Spleen (tissue), 11 donors: ENCODE measurements around the gene PLCB2. TPM values are rescaled to one million over a fixed set of nuclear protein-coding genes. Genes with fewer than 3 reads are reported as not detected.

Experiments used
- DNase-seq: peaks from one replicate; pipeline ENCODE4 v3.0.0-alpha.2; 2020
- H3K27ac ChIP-seq, 8 donors: fragments of 200-600 bp; sonication (generic) in 7 of 8; 1 replicate in 4 of 8; 2 replicates in 4 of 8; pipeline versions ENCODE4 v1.5.0 to v1.8.0; 2016 to 2021; ENCODE audit warnings: inconsistent platforms in 4 of 8, mild to moderate bottlenecking in 4 of 8, moderate library complexity in 1 of 8
- H3K27me3 ChIP-seq, 7 donors: fragments of 200-600 bp; sonication (generic) in 6 of 7; replicated peaks in 1 of 7; 1 replicate in 4 of 7; 2 replicates in 3 of 7; pipeline versions ENCODE4 v1.5.0 to v1.8.0; 2016 to 2021; ENCODE audit warnings: inconsistent platforms in 3 of 7, mild to moderate bottlenecking in 1 of 7
- H3K36me3 ChIP-seq, 6 donors: fragments of 200-600 bp; sonication (generic) in 5 of 6; 1 replicate in 4 of 6; 2 replicates in 2 of 6; pipeline versions ENCODE4 v1.5.0 to v1.8.0; 2016 to 2021; ENCODE audit warnings: inconsistent platforms in 2 of 6
- H3K4me1 ChIP-seq, 6 donors: fragments of 200-600 bp; sonication (generic) in 5 of 6; 1 replicate in 3 of 6; 2 replicates in 3 of 6; pipeline versions ENCODE4 v1.5.0 to v1.8.0; 2016 to 2021; ENCODE audit warnings: inconsistent platforms in 3 of 6
- H3K4me3 ChIP-seq, 8 donors: fragments of 200-600 bp; sonication (generic) in 7 of 8; 1 replicate in 4 of 8; 2 replicates in 4 of 8; pipeline versions ENCODE4 v1.5.0 to v1.8.0; 2016 to 2021; ENCODE audit warnings: inconsistent platforms in 4 of 8, mild to moderate bottlenecking in 4 of 8, moderate library complexity in 2 of 8
- H3K9me3 ChIP-seq, 8 donors: fragments of 200-600 bp; sonication (generic) in 7 of 8; 1 replicate in 4 of 8; 2 replicates in 4 of 8; pipeline versions ENCODE4 v1.5.0 to v1.8.0; 2016 to 2021; ENCODE audit warnings: inconsistent platforms in 4 of 8
- POLR2A ChIP-seq, 3 donors: fragments of 450-650 bp; IDR thresholded peaks; one replicate each; pipeline ENCODE4 v1.5.1; 2017; ENCODE audit warnings: antibody characterized with exemption in 3 of 3, mild to moderate bottlenecking in 1 of 3
- POLR2AphosphoS5 ChIP-seq, 3 donors: sonication (generic); formaldehyde crosslinking; IDR thresholded peaks; one replicate each; pipeline ENCODE4 v1.5.1; 2017; ENCODE audit warnings: antibody characterized with exemption in 3 of 3
- WGBS, 5 donors: extraction: QIAGEN DNeasy Blood & Tissue Kit in 3 of 5; methylation state at CpG; one replicate each; pipeline versions ENCODE4 v1.1.5 to v1.1.7; 2013 to 2018; 5-methylcytosine and 5-hydroxymethylcytosine counted together
- intact Hi-C: fragments of 100-400 bp; cut with DNase I; formaldehyde crosslinking; loops from one replicate; pipeline ENCODE4 v1.15.0; 2023; ENCODE audit warnings: low total_unique reads
- polyA plus RNA-seq, 3 donors: library from polyadenylated mRNA; stranded (reverse); fragments of 200-250 nt; gene quantifications; one replicate each; pipeline ENCODE4 v1.2.1, GENCODE V29; 2013
- total RNA-seq, 7 donors: library from RNA; depleted of rRNA in 3 of 7; stranded (reverse); fragments of >200 nt in 3 of 7; fragmentation: NEBNext Ultra II Directional in 4 of 7; extraction: Animal tissue kit (Norgen Biotek cat#: 25700) in 4 of 7; gene quantifications; one replicate each; pipeline versions ENCODE4 v1.1.0 to v1.2.1, GENCODE V29; 2016 to 2021
- TF ChIP-seq, protein P1 (sequence below), 11 experiments: fragments of 200-600 bp in 7 of 11; fragments of 450-650 bp in 4 of 11; sonication (generic) in 4 of 11; IDR thresholded peaks in 8 of 11; conservative IDR thresholded peaks in 3 of 11; 1 replicate in 7 of 11; 2 replicates in 4 of 11; pipeline versions ENCODE4 v1.4.0 to v1.8.0; 2016 to 2021; ENCODE audit warnings: antibody characterized with exemption in 11 of 11, inconsistent platforms in 4 of 11, mild to moderate bottlenecking in 1 of 11
- donor health status: healthy with polysubstance abuse.
- donor health status: DM: no; HTN: no; CAD: no; lungs with moderate emphysema.
- donor health status: DM: no; HTN: no; CAD: no.
- donor health status: Bipolar disorder and iron deficiency.
- donor health status: healthy.
- donor health status: DM: no; HTN: no; CAD: no.
- donor health status: DM: yes; HTN: yes; CAD: no.

PLCB2 gene
- total and polyA plus RNA-seq, 10 donors, result 63.8 to 247 (median 187) TPM

DNA sequence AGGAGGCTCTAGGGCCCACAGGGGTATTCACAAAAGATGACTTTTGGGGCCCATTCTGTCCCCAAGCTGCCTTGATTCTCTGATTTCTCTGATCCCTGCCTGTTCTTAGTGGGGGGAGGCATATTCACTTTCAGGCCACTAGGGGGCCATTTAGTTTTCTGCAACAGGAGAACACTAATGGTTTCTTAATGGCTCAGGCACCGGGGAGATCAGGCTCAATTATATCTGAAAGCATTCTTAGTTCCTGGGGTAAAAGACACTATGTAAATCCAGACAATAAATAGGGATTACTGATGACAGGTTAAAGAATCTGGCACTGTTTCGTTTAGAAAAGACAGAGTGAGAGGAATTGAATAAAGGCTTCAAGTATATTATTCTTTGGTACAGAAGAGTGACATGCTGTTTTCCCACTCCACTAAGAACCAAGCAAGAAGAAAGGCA, 13.2 kb upstream of the PLCB2 start:
- peak overlapping the region in 2 of 8 donors; percentile 51 to 75 for H3K27ac ChIP-seq
- WGBS, 5 donors, result 0 to 3% (median 1%) methylated on average over 2 of the region's 2 CpGs
- H3K4me1 ChIP-seq, result peaks cover 16 to 67% (median 43%) of the 10 kb centered on the region in 6 donors
- H3K9me3 ChIP-seq, result no peaks in the 10 kb centered on the region
- intact Hi-C loops, result loop anchor here (5.0 kb wide), 1 partner anchor 101 kb away; no protein-coding TSS in a partner anchor
- no peaks in the 10 kb centered on the region for H3K36me3 ChIP-seq
- TF ChIP-seq, protein P1, sequence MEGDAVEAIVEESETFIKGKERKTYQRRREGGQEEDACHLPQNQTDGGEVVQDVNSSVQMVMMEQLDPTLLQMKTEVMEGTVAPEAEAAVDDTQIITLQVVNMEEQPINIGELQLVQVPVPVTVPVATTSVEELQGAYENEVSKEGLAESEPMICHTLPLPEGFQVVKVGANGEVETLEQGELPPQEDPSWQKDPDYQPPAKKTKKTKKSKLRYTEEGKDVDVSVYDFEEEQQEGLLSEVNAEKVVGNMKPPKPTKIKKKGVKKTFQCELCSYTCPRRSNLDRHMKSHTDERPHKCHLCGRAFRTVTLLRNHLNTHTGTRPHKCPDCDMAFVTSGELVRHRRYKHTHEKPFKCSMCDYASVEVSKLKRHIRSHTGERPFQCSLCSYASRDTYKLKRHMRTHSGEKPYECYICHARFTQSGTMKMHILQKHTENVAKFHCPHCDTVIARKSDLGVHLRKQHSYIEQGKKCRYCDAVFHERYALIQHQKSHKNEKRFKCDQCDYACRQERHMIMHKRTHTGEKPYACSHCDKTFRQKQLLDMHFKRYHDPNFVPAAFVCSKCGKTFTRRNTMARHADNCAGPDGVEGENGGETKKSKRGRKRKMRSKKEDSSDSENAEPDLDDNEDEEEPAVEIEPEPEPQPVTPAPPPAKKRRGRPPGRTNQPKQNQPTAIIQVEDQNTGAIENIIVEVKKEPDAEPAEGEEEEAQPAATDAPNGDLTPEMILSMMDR (IDR thresholded peaks at IDR 0.05 in 8 of 11, conservative IDR thresholded peaks at IDR 0.05 in 3 of 11), result peak; percentile 72 to 95 (median 89)
- no peak for TF ChIP-seq POLR2A (IDR thresholded peaks at IDR 0.05)
- no peaks in the 10 kb centered on the region for H3K27me3 ChIP-seq
- DNase-seq, result peak; percentile 58
- no peak overlapping the region for H3K4me3 ChIP-seq

DNA sequence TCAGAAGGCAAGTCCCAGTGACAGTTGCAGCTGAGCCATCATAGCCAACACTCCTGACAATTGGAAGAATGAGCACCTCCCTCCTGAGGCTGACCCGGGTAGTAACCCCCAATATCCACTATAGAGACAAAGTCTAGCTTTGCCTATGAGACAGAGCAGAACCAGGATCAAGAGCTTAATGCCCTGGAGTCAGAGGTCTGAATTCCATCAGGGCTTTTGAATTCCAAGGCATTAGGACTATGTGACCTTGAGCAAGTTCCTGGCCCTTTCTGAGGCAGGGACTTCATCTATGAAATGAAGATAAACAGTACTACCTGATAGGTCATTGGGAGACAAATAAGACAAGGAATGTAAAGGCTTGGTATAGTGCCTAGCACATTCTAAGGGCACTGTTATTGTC, 12.7 kb upstream of the PLCB2 start:
- no peak for TF ChIP-seq POLR2A (IDR thresholded peaks at IDR 0.05)
- TF ChIP-seq, protein P1 (IDR thresholded peaks at IDR 0.05 in 8 of 11, conservative IDR thresholded peaks at IDR 0.05 in 3 of 11), result no peak
- TF ChIP-seq POLR2AphosphoS5 (IDR thresholded peaks at IDR 0.05), result no peak
- H3K9me3 ChIP-seq, result no peaks in the 10 kb centered on the region
- no peaks in the 10 kb centered on the region for H3K36me3 ChIP-seq
- no peaks in the 10 kb centered on the region for H3K27me3 ChIP-seq
- DNase-seq, result no peak
- intact Hi-C loops, result loop anchor here (5.0 kb wide), 1 partner anchor 102 kb away; no protein-coding TSS in a partner anchor
- WGBS, 5 donors, result 73 to 100% (median 97%) methylated on average over 1 of the region's 1 CpG
- no peak overlapping the region for H3K27ac ChIP-seq
- H3K4me3 ChIP-seq, result no peak overlapping the region
- peaks cover 13 to 62% (median 38%) of the 10 kb centered on the region in 6 donors for H3K4me1 ChIP-seq

DNA sequence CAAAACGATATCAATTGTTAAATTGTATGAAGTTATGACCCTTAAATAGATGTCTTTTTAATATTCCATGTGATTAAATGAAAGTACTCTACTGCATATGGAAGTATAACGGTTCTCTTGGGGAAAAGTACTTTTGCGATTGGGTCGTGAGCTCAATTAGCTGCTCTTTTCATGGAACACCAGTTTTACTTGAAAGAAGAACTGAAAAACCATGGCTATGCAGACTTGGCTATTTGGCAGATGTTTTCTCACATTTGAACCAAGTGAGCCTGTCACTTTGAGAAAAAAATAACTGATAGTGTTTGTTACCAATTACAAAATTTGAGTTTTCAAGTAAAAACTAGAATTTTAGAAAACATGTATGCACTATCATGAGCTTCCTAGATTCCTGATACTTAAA, 9.8 kb upstream of the PLCB2 start:
- TF ChIP-seq, protein P1 (IDR thresholded peaks at IDR 0.05 in 8 of 11, conservative IDR thresholded peaks at IDR 0.05 in 3 of 11), result no peak
- TF ChIP-seq POLR2AphosphoS5 (IDR thresholded peaks at IDR 0.05) (no peak), POLR2A (IDR thresholded peaks at IDR 0.05) (no peak)
- WGBS, 5 donors, result 58 to 72% (median 64%) methylated on average over 4 of the region's 4 CpGs
- H3K4me3 ChIP-seq, result no peak overlapping the region
- DNase-seq, result no peak
- H3K27me3 ChIP-seq, result no peaks in the 10 kb centered on the region
- intact Hi-C loops, result no loop called here
- no peaks in the 10 kb centered on the region for H3K36me3 ChIP-seq
- no peaks in the 10 kb centered on the region for H3K9me3 ChIP-seq
- H3K4me1 ChIP-seq, result peaks cover 5 to 64% (median 32%) of the 10 kb centered on the region in 6 donors
- H3K27ac ChIP-seq, result no peak overlapping the region

DNA sequence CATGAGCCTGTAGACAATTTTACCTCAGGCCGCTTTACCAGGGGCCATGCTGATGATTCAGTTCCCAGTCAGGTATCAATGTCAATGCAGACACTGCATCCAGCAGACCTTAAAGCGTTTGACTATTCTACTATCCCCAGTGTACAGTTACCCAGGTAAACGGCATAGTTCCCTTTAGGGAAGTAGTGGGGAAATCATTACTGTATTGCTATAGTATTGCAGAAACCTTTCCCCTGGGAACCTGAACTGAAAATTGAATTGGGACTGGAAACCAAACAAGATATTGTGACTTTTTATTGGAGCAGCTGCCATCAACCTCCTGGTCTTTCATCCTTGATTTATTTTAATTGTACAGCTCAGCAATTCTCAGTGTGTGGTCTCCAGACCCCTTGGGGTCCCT, 9.2 kb upstream of the PLCB2 start:
- intact Hi-C loops, result no loop called here
- no peaks in the 10 kb centered on the region for H3K36me3 ChIP-seq
- no peaks in the 10 kb centered on the region for H3K9me3 ChIP-seq
- no peak for DNase-seq
- no peak overlapping the region for H3K27ac ChIP-seq
- WGBS, 5 donors, result 65 to 76% (median 68%) methylated on average over 3 of the region's 3 CpGs
- no peak overlapping the region for H3K4me3 ChIP-seq
- peaks cover 5 to 60% (median 29%) of the 10 kb centered on the region in 6 donors for H3K4me1 ChIP-seq
- H3K27me3 ChIP-seq, result no peaks in the 10 kb centered on the region
- TF ChIP-seq POLR2A (IDR thresholded peaks at IDR 0.05) (no peak), POLR2AphosphoS5 (IDR thresholded peaks at IDR 0.05) (no peak)
- TF ChIP-seq, protein P1 (IDR thresholded peaks at IDR 0.05 in 8 of 11, conservative IDR thresholded peaks at IDR 0.05 in 3 of 11), result no peak
